Subcutaneous abdominal adipose tissue (tissue), 5 donors: ENCODE data around the gene POU2F1.
A peak's percentile ranks its signal among the peaks of the same experiment; 100 is the strongest.

Source experiments
- H3K27ac ChIP-seq: one replicate; pipeline ENCODE4 v1.7.0; 2013; ENCODE audit warnings: low read depth, mild to moderate bottlenecking, inconsistent platforms, low read length, moderate library complexity
- H3K27me3 ChIP-seq, 5 donors: one replicate each; pipeline ENCODE4 v1.7.0; 2013; ENCODE audit warnings: low read length in 5 of 5, inconsistent platforms in 1 of 5; ENCODE audit not compliant: control insufficient read depth in 5 of 5, insufficient read depth in 4 of 5
- H3K36me3 ChIP-seq, 5 donors: one replicate each; pipeline ENCODE4 v1.7.0; 2013; ENCODE audit warnings: low read length in 5 of 5; ENCODE audit not compliant: control insufficient read depth in 5 of 5, insufficient read depth in 5 of 5
- H3K4me1 ChIP-seq, 5 donors: one replicate each; pipeline ENCODE4 v1.7.0; 2013; ENCODE audit warnings: low read length in 5 of 5, mild to moderate bottlenecking in 3 of 5, moderate library complexity in 1 of 5; ENCODE audit not compliant: control insufficient read depth in 5 of 5, insufficient read depth in 5 of 5
- H3K4me3 ChIP-seq, 5 donors: one replicate each; pipeline ENCODE4 v1.7.0; 2013; ENCODE audit warnings: low read length in 5 of 5, low read depth in 1 of 5
- H3K9ac ChIP-seq, 5 donors: one replicate each; pipeline ENCODE4 v1.7.0; 2013; ENCODE audit warnings: low read length in 5 of 5, mild to moderate bottlenecking in 4 of 5, moderate library complexity in 3 of 5
- H3K9me3 ChIP-seq, 5 donors: one replicate each; pipeline ENCODE4 v1.7.0; 2013; ENCODE audit warnings: low read length in 5 of 5; ENCODE audit not compliant: control insufficient read depth in 5 of 5
- donor health status: healthy.
- donor health status: healthy.
- donor health status: healthy.
- donor health status: healthy.
- donor health status: healthy.

POU2F1 gene

GRCh38 chr1:167418391-167418790 is 197.7 kb downstream of the POU2F1 start:
- H3K27ac ChIP-seq, result no peak overlapping the region
- peaks cover 0 to 4% (median 0%) of the 10 kb centered on the region in 5 donors for H3K4me1 ChIP-seq
- H3K9me3 ChIP-seq, result no peaks in the 10 kb centered on the region
- H3K4me3 ChIP-seq, result no peak overlapping the region
- no peaks in the 10 kb centered on the region for H3K27me3 ChIP-seq
- H3K36me3 ChIP-seq, result peaks cover 15 to 29% (median 20%) of the 10 kb centered on the region in 5 donors
- H3K9ac ChIP-seq, result peak overlapping the region in 1 of 5 donors; percentile 56

- no peaks in the 10 kb centered on the region for H3K27me3 ChIP-seq
- no peak overlapping the region for H3K4me3 ChIP-seq
- no peak overlapping the region for H3K27ac ChIP-seq
- H3K36me3 ChIP-seq, result peaks cover 15 to 27% (median 17%) of the 10 kb centered on the region in 5 donors
- H3K4me1 ChIP-seq, result peaks cover 0 to 13% (median 0%) of the 10 kb centered on the region in 5 donors
- no peak overlapping the region for H3K9ac ChIP-seq
- H3K9me3 ChIP-seq, result no peaks in the 10 kb centered on the region
These were observed 198.6 kb downstream of the POU2F1 start for GRCh38 chr1:167419245-167419644.

- Histone ChIP-seq H3K4me3 (no peak overlapping the region), H3K9ac (no peak overlapping the region), H3K4me1 (peaks cover 0 to 20% (median 4%) of the 10 kb centered on the region in 5 donors), H3K27ac (no peak overlapping the region), H3K36me3 (peaks cover 9 to 26% (median 15%) of the 10 kb centered on the region in 5 donors), H3K27me3 (no peaks in the 10 kb centered on the region), H3K9me3 (no peaks in the 10 kb centered on the region)
These were observed 199.8 kb downstream of the POU2F1 start for GRCh38 chr1:167420510-167420909.

GRCh38 chr1:167423684-167424619 is 203.3 kb downstream of the POU2F1 start:
- Histone ChIP-seq H3K9me3 (no peaks in the 10 kb centered on the region), H3K4me3 (no peak overlapping the region), H3K27ac (no peak overlapping the region), H3K27me3 (no peaks in the 10 kb centered on the region), H3K4me1 (peaks cover 2 to 32% (median 13%) of the 10 kb centered on the region in 5 donors), H3K36me3 (peaks cover 0 to 15% (median 5%) of the 10 kb centered on the region in 5 donors), H3K9ac (no peak overlapping the region)

- Histone ChIP-seq H3K9me3 (no peaks in the 10 kb centered on the region), H3K36me3 (peaks cover 0 to 15% (median 3%) of the 10 kb centered on the region in 5 donors), H3K9ac (no peak overlapping the region), H3K4me1 (peaks cover 2 to 32% (median 13%) of the 10 kb centered on the region in 5 donors), H3K4me3 (no peak overlapping the region), H3K27ac (no peak overlapping the region), H3K27me3 (no peaks in the 10 kb centered on the region)
These were observed 204.8 kb downstream of the POU2F1 start for GRCh38 chr1:167425482-167425881.

- Histone ChIP-seq H3K27me3 (no peaks in the 10 kb centered on the region), H3K9ac (no peak overlapping the region), H3K36me3 (peaks cover 0 to 15% (median 3%) of the 10 kb centered on the region in 5 donors), H3K4me1 (peaks cover 2 to 32% (median 13%) of the 10 kb centered on the region in 5 donors), H3K27ac (no peak overlapping the region), H3K4me3 (no peak overlapping the region), H3K9me3 (no peaks in the 10 kb centered on the region)
These were observed 206.0 kb downstream of the POU2F1 start for GRCh38 chr1:167426716-167427115.

- Histone ChIP-seq H3K9me3 (no peaks in the 10 kb centered on the region), H3K36me3 (peaks cover 0 to 11% (median 0%) of the 10 kb centered on the region in 5 donors), H3K4me3 (no peak overlapping the region), H3K27ac (peak overlapping the region; percentile 49), H3K9ac (no peak overlapping the region), H3K27me3 (no peaks in the 10 kb centered on the region), H3K4me1 (peaks cover 2 to 32% (median 13%) of the 10 kb centered on the region in 5 donors)
These were observed 207.2 kb downstream of the POU2F1 start for GRCh38 chr1:167427848-167428247.

GRCh38 chr1:167428395-167428794 is 207.7 kb downstream of the POU2F1 start:
- no peaks in the 10 kb centered on the region for H3K27me3 ChIP-seq
- H3K4me1 ChIP-seq, result peaks cover 2 to 28% (median 13%) of the 10 kb centered on the region in 5 donors
- H3K9me3 ChIP-seq, result no peaks in the 10 kb centered on the region
- peak overlapping the region; percentile 49 for H3K27ac ChIP-seq
- no peak overlapping the region for H3K4me3 ChIP-seq
- H3K36me3 ChIP-seq, result peaks cover 0 to 11% (median 0%) of the 10 kb centered on the region in 5 donors
- H3K9ac ChIP-seq, result no peak overlapping the region

GRCh38 chr1:167429612-167430011 is 208.9 kb downstream of the POU2F1 start:
- H3K4me1 ChIP-seq, result peaks cover 2 to 15% (median 10%) of the 10 kb centered on the region in 5 donors
- H3K27ac ChIP-seq, result no peak overlapping the region
- H3K4me3 ChIP-seq, result no peak overlapping the region
- no peaks in the 10 kb centered on the region for H3K9me3 ChIP-seq
- no peak overlapping the region for H3K9ac ChIP-seq
- H3K27me3 ChIP-seq, result peaks cover 0 to 2% (median 0%) of the 10 kb centered on the region in 5 donors
- peaks cover 0 to 4% (median 0%) of the 10 kb centered on the region in 5 donors for H3K36me3 ChIP-seq
